Neural crest cell (in vitro differentiated cells): ENCODE measurements around the gene CNKSR3. TPM values are rescaled to one million over a fixed set of nuclear protein-coding genes. Genes with fewer than 3 reads are reported as not detected.
A peak's percentile ranks its signal among the peaks of the same experiment; 100 is the strongest.

Experiments
- DNase-seq: peaks from one replicate; pipeline ENCODE4 v3.0.0; 2021; ENCODE audit warnings: low read depth, mixed read lengths, low spot score
- H3K27ac Mint-ChIP-seq: one replicate; pipeline ENCODE4 v1.8.0; 2021; ENCODE audit warnings: mild to moderate bottlenecking, mixed read lengths; ENCODE audit not compliant: unreplicated experiment
- H3K27me3 Mint-ChIP-seq: 2 replicates; pipeline ENCODE4 v1.8.0; 2021; ENCODE audit warnings: low read depth, mild to moderate bottlenecking, mixed read lengths
- H3K36me3 Mint-ChIP-seq: 2 replicates; pipeline ENCODE4 v1.8.0; 2021; ENCODE audit warnings: low read depth, mild to moderate bottlenecking, mixed read lengths
- H3K4me1 Mint-ChIP-seq: 2 replicates; pipeline ENCODE4 v1.8.0; 2021; ENCODE audit warnings: mixed read lengths
- H3K4me3 Mint-ChIP-seq: one replicate; pipeline ENCODE4 v1.8.0; 2021; ENCODE audit warnings: mild to moderate bottlenecking, mixed read lengths
- H3K9me3 Mint-ChIP-seq: 2 replicates; pipeline ENCODE4 v1.8.0; 2021; ENCODE audit warnings: mixed read lengths
- CTCF ChIP-seq: fragments of 200-600 bp; sonication (generic); conservative IDR thresholded peaks from 2 replicates; pipeline ENCODE4 v1.5.0; 2021; ENCODE audit warnings: antibody characterized with exemption, mild to moderate bottlenecking
- total RNA-seq: library from RNA; stranded (reverse); gene quantifications from 2 replicates; pipeline ENCODE4 v1.2.1, GENCODE V29; 2021

The CNKSR3 gene
- total RNA-seq, 1 donor from 2014 or later, result 11.7 TPM

GRCh38 chr6:154512201-154512600, 1.7 kb upstream of the CNKSR3 start:
- no peak overlapping the region for H3K27ac Mint-ChIP-seq
- H3K27me3 Mint-ChIP-seq, result peaks cover 5% of the 10 kb centered on the region
- no peaks in the 10 kb centered on the region for H3K9me3 Mint-ChIP-seq
- H3K4me1 Mint-ChIP-seq, result peaks cover 30% of the 10 kb centered on the region
- peaks cover 2% of the 10 kb centered on the region for H3K36me3 Mint-ChIP-seq
- H3K4me3 Mint-ChIP-seq, result peak overlapping the region; percentile 82
- no peak for TF ChIP-seq CTCF
- no peak for DNase-seq

GRCh38 chr6:154511791-154512190, 1.3 kb upstream of the CNKSR3 start:
- TF ChIP-seq CTCF, result no peak
- H3K4me1 Mint-ChIP-seq, result peaks cover 30% of the 10 kb centered on the region
- H3K9me3 Mint-ChIP-seq, result no peaks in the 10 kb centered on the region
- H3K27ac Mint-ChIP-seq, result no peak overlapping the region
- H3K4me3 Mint-ChIP-seq, result peak overlapping the region; percentile 82
- peaks cover 2% of the 10 kb centered on the region for H3K36me3 Mint-ChIP-seq
- DNase-seq, result no peak
- peaks cover 5% of the 10 kb centered on the region for H3K27me3 Mint-ChIP-seq

- DNase-seq, result peak; percentile 25
- Mint-ChIP-seq H3K4me1 (peaks cover 30% of the 10 kb centered on the region), H3K9me3 (no peaks in the 10 kb centered on the region), H3K36me3 (peaks cover 2% of the 10 kb centered on the region), H3K4me3 (peak overlapping the region; percentile 93), H3K27me3 (peaks cover 2% of the 10 kb centered on the region), H3K27ac (peak overlapping the region; percentile 77)
- no peak for TF ChIP-seq CTCF
Measured at GRCh38 chr6:154509421-154510143, 903 bp downstream of the CNKSR3 start.

- H3K36me3 Mint-ChIP-seq, result peaks cover 2% of the 10 kb centered on the region
- H3K27me3 Mint-ChIP-seq, result peaks cover 2% of the 10 kb centered on the region
Measured at GRCh38 chr6:154508573-154509375, 1.7 kb downstream of the CNKSR3 start.

More at GRCh38 chr6:154508573-154509375, 1.7 kb downstream of the CNKSR3 start:
- Mint-ChIP-seq H3K27ac (no peak overlapping the region), H3K9me3 (no peaks in the 10 kb centered on the region), H3K4me3 (peak overlapping the region; percentile 93), H3K4me1 (peaks cover 30% of the 10 kb centered on the region)
- no peak for TF ChIP-seq CTCF
- DNase-seq, result no peak
